HUDEP-2 (cell line): ENCODE measurements around the gene SPAST.
A peak's percentile ranks its signal among the peaks of the same experiment; 100 is the strongest.
"Not testable (repeated sequence)": the region's sequence is repeated elsewhere in the genome, so short reads cannot be mapped to it uniquely, and the experiment has no call there.

ENCODE experiments used
- DNase-seq, 76 experiments: peaks; one replicate each; lab custom pipeline; 2025; ENCODE audit not compliant: unreplicated experiment in 76 of 76; lab: John Stamatoyannopoulos, UW

The SPAST gene, protein sequence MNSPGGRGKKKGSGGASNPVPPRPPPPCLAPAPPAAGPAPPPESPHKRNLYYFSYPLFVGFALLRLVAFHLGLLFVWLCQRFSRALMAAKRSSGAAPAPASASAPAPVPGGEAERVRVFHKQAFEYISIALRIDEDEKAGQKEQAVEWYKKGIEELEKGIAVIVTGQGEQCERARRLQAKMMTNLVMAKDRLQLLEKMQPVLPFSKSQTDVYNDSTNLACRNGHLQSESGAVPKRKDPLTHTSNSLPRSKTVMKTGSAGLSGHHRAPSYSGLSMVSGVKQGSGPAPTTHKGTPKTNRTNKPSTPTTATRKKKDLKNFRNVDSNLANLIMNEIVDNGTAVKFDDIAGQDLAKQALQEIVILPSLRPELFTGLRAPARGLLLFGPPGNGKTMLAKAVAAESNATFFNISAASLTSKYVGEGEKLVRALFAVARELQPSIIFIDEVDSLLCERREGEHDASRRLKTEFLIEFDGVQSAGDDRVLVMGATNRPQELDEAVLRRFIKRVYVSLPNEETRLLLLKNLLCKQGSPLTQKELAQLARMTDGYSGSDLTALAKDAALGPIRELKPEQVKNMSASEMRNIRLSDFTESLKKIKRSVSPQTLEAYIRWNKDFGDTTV

DNA sequence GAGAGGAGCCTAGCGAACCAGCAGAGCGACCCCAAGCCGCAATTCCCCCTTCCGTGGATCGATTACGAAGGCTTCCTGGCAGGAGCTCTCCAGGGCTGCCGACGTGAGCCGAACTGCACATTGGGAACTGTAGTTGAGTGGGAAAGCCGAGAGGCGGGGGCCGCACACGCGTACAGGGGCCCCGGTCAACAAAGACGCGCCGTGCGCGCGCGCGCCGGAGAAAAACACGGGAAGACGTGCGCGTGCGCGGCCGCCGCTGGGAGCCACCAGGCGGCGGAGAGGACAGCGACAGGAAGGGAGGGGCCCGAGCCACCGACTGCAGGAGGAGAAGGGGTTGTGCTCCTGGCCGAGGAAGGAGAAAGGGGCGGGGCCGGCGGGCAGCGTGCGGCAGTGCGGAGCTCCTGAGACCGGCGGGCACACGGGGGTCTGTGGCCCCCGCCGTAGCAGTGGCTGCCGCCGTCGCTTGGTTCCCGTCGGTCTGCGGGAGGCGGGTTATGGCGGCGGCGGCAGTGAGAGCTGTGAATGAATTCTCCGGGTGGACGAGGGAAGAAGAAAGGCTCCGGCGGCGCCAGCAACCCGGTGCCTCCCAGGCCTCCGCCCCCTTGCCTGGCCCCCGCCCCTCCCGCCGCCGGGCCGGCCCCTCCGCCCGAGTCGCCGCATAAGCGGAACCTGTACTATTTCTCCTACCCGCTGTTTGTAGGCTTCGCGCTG is at the start of gene SPAST:
Gene SPAST (plus strand): TSS at position 247 of the 711 bp plus-strand sequence. CDS start 276 bp downstream, at position 523.
- peak; percentile 38 to 98 (median 95) for DNase-seq

- DNase-seq: peak in 7 of 76 experiments; percentile 4 to 17 (median 11)
These were observed 44.4 kb upstream of the SPAST start for GRCh38 chr2:32018789-32019482.

- peak in 1 of 76 experiments; percentile 2 for DNase-seq
These were observed 29.0 kb upstream of the SPAST start for GRCh38 chr2:32034198-32034887.

GRCh38 chr2:32039447-32040219 is 23.7 kb upstream of the SPAST start, which contains the start of gene DPY30:
Gene DPY30 (minus strand): TSS chr2:32039805. CDS start chr2:32039456, 349 bp downstream.
- peak in 75 of 76 experiments; percentile 55 to 91 (median 83) for DNase-seq

GRCh38 chr2:32043561-32043960 is 19.8 kb upstream of the SPAST start:
- no peak for DNase-seq

DNA sequence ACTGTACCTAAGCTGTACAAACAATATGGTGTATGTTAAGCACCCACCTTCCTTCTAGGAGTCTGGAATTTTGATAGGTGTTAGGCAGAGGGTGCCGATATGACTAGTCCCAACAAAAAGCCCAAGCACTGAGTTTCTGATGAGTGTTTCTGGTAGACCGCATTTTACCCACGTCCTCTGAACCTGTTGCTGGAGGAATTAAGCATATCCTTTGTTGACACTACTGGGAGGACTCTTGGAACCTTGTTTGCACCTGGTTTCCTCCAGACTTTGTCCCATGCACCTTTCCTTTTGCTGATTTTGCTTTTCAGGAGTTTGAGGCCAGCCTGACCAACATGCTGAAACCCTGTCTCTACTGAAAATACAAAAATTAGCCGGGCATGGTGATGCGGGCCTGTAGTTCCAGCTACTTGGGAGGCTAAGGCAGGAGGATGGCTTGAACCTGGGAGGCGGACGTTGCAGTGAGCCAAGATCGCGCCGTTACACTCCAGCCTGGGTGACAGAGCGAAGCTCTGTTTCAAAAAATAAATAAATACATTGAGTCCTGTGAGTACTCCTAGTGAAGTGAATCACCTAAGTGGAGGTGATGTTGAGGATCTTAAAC is 11.4 kb upstream of the SPAST start:
- DNase-seq: no peak

DNA sequence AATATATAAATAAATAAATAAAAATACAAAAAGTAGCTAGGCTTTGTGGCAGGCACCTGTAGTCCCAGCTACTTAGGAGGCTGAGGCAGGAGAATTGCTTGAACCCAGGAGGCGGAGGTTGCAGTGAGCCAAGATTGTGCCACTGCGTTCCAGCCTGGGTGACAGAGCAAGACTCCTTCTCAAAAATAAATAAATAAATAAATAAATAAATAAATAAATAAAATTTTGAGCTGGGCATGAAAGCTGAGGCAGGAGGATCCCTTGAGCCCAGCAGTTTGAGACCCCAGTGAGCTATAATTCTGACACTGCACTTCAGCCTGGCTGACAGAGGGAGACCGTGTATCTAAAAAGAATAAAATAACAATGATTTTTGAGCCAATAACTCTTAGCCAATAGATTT is 8.8 kb upstream of the SPAST start:
- DNase-seq: not testable (repeated sequence)

GRCh38 chr2:32058130-32058529 is 5.2 kb upstream of the SPAST start:
- DNase-seq: no peak

DNA sequence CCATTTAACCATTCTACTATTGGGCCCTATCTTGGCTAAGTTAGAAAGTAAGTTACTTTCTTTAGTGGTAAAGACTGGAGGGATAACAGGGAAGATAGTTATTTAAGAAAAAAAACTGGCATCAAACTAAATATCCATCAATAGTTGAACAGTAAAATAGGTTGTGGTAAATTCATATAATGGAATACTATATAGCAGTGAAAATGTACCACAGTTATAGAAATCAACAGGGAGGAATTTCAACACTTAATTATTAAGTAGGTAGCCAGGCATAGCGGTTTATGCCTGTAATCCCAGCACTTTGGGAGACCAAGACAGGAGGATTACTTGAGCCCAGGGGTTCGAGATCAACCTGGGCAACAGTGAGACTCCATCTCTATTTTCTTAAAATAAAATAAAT is 3.1 kb upstream of the SPAST start:
- no peak for DNase-seq

GRCh38 chr2:32061430-32061829 is 1.9 kb upstream of the SPAST start:
- no peak for DNase-seq

GRCh38 chr2:32061973-32062861 is 1.1 kb upstream of the SPAST start:
- peak in 14 of 76 experiments; percentile 1 to 28 (median 12) for DNase-seq

- peak in 16 of 76 experiments; percentile 2 to 71 (median 15) for DNase-seq
These were observed 755 bp downstream of the SPAST start for GRCh38 chr2:32064021-32064601.

DNA sequence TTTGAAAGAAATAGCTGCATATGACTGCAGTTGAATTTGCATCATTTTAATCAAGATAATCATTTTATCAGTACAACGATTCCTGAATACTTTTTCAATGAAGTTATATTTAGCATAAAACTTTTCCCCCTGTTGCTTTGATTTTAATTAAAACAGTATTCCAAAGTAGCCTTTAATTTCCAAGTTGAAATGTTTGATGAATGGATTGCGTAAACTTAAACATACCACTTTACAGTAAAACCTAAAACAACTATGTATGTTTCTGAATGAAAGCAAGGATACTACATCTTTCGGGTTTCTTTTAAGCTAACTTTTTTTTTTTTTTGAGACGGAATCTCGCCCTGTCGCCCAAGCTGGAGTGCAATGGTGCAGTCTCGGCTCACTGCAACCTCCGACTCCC is 1.4 kb downstream of the SPAST start:
- DNase-seq: no peak

DNA sequence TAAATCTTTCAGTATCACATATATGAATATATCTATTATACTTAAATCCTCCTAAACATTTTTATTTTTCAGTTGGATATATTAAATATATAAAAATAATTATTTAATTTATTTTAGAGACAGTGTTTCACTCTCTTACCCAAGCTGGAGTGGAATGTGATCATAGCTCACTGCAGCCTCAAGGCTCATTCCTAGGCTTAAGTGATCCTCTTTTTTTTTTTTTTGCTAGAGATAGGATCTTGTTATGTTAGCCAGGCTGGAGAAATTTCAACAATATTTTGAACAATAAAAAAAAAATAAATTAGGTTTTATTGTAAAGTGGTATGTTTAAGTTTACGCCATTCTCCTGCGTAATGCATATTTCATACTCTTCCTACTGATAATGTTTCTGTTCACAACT is 4.2 kb downstream of the SPAST start:
- DNase-seq: no peak

GRCh38 chr2:32074134-32074506 is 10.8 kb downstream of the SPAST start:
- no peak for DNase-seq

GRCh38 chr2:32095671-32096070 is 32.3 kb downstream of the SPAST start:
- DNase-seq: no peak

- no peak for DNase-seq
These were observed 44.8 kb downstream of the SPAST start for GRCh38 chr2:32108111-32108510.

DNA sequence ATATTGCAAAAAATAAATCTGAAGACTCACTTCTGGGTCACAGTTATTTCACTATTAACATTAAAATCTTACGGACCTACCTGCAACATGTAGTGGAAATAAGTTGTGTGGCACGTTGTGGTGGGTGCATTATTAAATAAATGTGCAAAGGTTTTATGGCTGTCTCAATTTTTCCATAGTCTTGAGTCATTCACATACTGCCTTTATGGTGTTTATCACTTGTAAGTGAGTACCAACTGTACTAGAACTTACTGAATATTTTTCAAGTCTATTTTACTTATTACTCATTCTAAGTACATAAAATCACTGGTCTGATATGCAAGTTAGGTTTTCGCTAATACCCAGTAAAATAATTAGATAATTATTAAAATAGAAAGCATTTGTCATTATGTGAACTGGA is 54.7 kb downstream of the SPAST start:
- no peak for DNase-seq
